Ovary (tissue), 3 donors: ENCODE data around the gene JMJD7.

Experiments used
- EP300 ChIP-seq: sonication (generic); formaldehyde crosslinking; IDR thresholded peaks from one replicate; pipeline ENCODE4 v1.6.1; 2017; ENCODE audit warnings: antibody characterized with exemption
- POLR2A ChIP-seq: fragments of 450-650 bp; IDR thresholded peaks from one replicate; pipeline ENCODE4 v1.6.1; 2017; ENCODE audit warnings: antibody characterized with exemption, mild to moderate bottlenecking, moderate library complexity
- TF ChIP-seq, protein P1 (sequence below), 3 donors: fragments of 450-650 bp in 2 of 3; fragments of 200-600 bp in 1 of 3; IDR thresholded peaks; one replicate each; pipeline versions ENCODE4 v1.5.1 to v1.8.0; 2016 to 2022; ENCODE audit warnings: antibody characterized with exemption in 3 of 3, mild to moderate bottlenecking in 1 of 3
- donor health status: DM: no; HTN: no; CAD: no.

DNA sequence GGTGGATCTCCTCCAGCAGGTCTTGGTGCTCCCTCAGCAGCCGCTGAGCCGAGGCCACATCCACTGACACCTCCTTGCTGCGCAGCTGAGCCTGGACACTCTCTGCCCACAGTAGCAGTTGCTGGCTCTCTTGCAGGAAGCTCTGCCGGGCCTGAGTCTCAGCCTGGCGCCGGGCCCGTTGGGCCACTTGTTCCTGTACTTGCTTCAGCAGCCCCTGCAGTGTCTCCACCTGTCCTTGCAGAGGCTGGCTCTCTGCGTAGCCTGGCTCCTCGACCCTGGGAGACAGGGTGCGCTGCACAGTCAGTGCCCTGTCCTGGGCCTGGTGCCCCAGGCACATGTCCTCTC, 50.4 kb downstream of the JMJD7 start:
- TF ChIP-seq POLR2A, result no peak
- TF ChIP-seq, protein P1, sequence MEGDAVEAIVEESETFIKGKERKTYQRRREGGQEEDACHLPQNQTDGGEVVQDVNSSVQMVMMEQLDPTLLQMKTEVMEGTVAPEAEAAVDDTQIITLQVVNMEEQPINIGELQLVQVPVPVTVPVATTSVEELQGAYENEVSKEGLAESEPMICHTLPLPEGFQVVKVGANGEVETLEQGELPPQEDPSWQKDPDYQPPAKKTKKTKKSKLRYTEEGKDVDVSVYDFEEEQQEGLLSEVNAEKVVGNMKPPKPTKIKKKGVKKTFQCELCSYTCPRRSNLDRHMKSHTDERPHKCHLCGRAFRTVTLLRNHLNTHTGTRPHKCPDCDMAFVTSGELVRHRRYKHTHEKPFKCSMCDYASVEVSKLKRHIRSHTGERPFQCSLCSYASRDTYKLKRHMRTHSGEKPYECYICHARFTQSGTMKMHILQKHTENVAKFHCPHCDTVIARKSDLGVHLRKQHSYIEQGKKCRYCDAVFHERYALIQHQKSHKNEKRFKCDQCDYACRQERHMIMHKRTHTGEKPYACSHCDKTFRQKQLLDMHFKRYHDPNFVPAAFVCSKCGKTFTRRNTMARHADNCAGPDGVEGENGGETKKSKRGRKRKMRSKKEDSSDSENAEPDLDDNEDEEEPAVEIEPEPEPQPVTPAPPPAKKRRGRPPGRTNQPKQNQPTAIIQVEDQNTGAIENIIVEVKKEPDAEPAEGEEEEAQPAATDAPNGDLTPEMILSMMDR (IDR thresholded peaks at IDR 0.05), result no peak
- no peak for TF ChIP-seq EP300
